Fibroblast of lung (primary cell): ENCODE data around the gene C1QL2. TPM values are rescaled to one million over a fixed set of nuclear protein-coding genes. Genes with fewer than 3 reads are reported as not detected.

Source experiments
- DNase-seq, 2 donors: peaks; one replicate each; pipeline versions ENCODE4 v3.0.0 to v3.0.0-alpha.2; 2010; ENCODE audit warnings: low read depth in 2 of 2
- H2AFZ ChIP-seq: 2 replicates; pipeline ENCODE4 v1.5.1; 2012; ENCODE audit warnings: low read length, control low read depth, inconsistent platforms
- H3K27ac ChIP-seq: 2 replicates; pipeline ENCODE4 v1.5.1; 2011; ENCODE audit warnings: low read length, control low read depth; ENCODE audit not compliant: insufficient read depth
- H3K27me3 ChIP-seq: 2 replicates; pipeline ENCODE4 v1.5.1; 2011; ENCODE audit warnings: mild to moderate bottlenecking, low read length; ENCODE audit not compliant: control insufficient read depth, insufficient read depth
- H3K36me3 ChIP-seq: 2 replicates; pipeline ENCODE4 v1.5.1; 2011; ENCODE audit warnings: low read length; ENCODE audit not compliant: control insufficient read depth, insufficient read depth
- H3K4me1 ChIP-seq: 2 replicates; pipeline ENCODE4 v1.5.1; 2011; ENCODE audit warnings: low read length; ENCODE audit not compliant: control insufficient read depth, insufficient read depth; ENCODE audit errors: extremely low read depth
- H3K4me2 ChIP-seq: 2 replicates; pipeline ENCODE4 v1.5.1; 2011; ENCODE audit warnings: low read length, control low read depth; ENCODE audit not compliant: insufficient read depth; ENCODE audit errors: extremely low read depth
- H3K4me3 ChIP-seq, 4 experiments: fragments of 200-600 bp in 1 of 4; sonication (generic) in 1 of 4; replicated peaks in 1 of 4; 2 replicates each; pipeline ENCODE4 v1.5.1; 2011 to 2016; ENCODE audit warnings: low read length in 4 of 4, low read depth in 3 of 4, mild to moderate bottlenecking in 3 of 4, control low read depth in 2 of 4, inconsistent platforms in 1 of 4, mixed read lengths in 1 of 4; ENCODE audit not compliant: insufficient read depth in 1 of 4; ENCODE audit errors: control extremely low read depth in 1 of 4
- H3K79me2 ChIP-seq: 2 replicates; pipeline ENCODE4 v1.5.1; 2012; ENCODE audit warnings: mild to moderate bottlenecking, low read length, inconsistent platforms; ENCODE audit not compliant: control insufficient read depth, insufficient read depth
- H3K9ac ChIP-seq: 2 replicates; pipeline ENCODE4 v1.5.1; 2011; ENCODE audit warnings: mild to moderate bottlenecking, low read length, control low read depth; ENCODE audit not compliant: insufficient read depth
- H3K9me3 ChIP-seq: 2 replicates; pipeline ENCODE4 v1.5.1; 2012; ENCODE audit warnings: low read depth, low read length; ENCODE audit not compliant: control insufficient read depth, insufficient read depth
- H4K20me1 ChIP-seq: 2 replicates; pipeline ENCODE4 v1.5.1; 2011; ENCODE audit warnings: low read length; ENCODE audit not compliant: control insufficient read depth, insufficient read depth; ENCODE audit errors: extremely low read depth
- EZH2 ChIP-seq: IDR thresholded peaks from 2 replicates; pipeline ENCODE4 v1.5.1; 2012; ENCODE audit warnings: low read length, control low read depth, mild to moderate bottlenecking; ENCODE audit errors: missing control alignments
- polyA plus RNA-seq, 2 donors: library from polyadenylated mRNA; depleted of rRNA in 1 of 2; stranded (reverse) in 1 of 2; unstranded in 1 of 2; fragments of >200 nt; gene quantifications; 2 replicates each; pipeline ENCODE4 v1.2.1, GENCODE V29; 2011 to 2012; ENCODE audit warnings: missing spikeins in 1 of 2
- total RNA-seq: library from RNA; depleted of rRNA; stranded (reverse); fragments of >200 nt; gene quantifications from 2 replicates; pipeline ENCODE4 v1.2.1, GENCODE V29; 2014
- TF ChIP-seq, protein P1 (sequence below), 2 donors: IDR thresholded peaks in 1 of 2; conservative IDR thresholded peaks in 1 of 2; 1 replicate in 1 of 2; 2 replicates in 1 of 2; pipeline ENCODE4 v1.5.1; 2011 to 2012; ENCODE audit warnings: low read length in 2 of 2, control low read depth in 1 of 2, inconsistent platforms in 1 of 2, low read depth in 1 of 2, mild to moderate bottlenecking in 1 of 2

The C1QL2 gene
- total and polyA plus RNA-seq, 2 donors (not counting 1 experiment from before 2014, with no cell fraction given) = not detected

DNA sequence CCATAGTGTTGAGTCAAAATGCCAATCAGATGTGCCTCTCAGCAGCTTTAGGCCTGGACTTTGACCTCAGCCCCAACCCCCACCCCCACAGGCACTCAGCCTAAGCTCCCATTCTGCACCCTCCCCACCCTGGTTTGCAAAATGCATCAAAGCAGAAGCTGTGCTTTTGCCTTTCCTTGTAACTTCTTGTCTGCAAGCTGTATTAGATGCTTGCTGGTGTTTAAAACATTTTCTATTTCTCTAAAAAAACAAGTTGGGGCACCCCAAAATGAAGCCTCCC, 38.5 kb upstream of the C1QL2 start:
- Histone ChIP-seq H3K9ac (no peak overlapping the region), H3K27me3 (peaks cover 21% of the 10 kb centered on the region), H3K27ac (no peak overlapping the region), H3K36me3 (no peaks in the 10 kb centered on the region), H3K79me2 (no peaks in the 10 kb centered on the region), H3K4me2 (no peak overlapping the region), H3K4me3 (no peak overlapping the region), H3K9me3 (no peaks in the 10 kb centered on the region), H4K20me1 (no peaks in the 10 kb centered on the region), H2AFZ (no peak overlapping the region), H3K4me1 (no peaks in the 10 kb centered on the region)
- no peak for DNase-seq
- TF ChIP-seq, protein P1, sequence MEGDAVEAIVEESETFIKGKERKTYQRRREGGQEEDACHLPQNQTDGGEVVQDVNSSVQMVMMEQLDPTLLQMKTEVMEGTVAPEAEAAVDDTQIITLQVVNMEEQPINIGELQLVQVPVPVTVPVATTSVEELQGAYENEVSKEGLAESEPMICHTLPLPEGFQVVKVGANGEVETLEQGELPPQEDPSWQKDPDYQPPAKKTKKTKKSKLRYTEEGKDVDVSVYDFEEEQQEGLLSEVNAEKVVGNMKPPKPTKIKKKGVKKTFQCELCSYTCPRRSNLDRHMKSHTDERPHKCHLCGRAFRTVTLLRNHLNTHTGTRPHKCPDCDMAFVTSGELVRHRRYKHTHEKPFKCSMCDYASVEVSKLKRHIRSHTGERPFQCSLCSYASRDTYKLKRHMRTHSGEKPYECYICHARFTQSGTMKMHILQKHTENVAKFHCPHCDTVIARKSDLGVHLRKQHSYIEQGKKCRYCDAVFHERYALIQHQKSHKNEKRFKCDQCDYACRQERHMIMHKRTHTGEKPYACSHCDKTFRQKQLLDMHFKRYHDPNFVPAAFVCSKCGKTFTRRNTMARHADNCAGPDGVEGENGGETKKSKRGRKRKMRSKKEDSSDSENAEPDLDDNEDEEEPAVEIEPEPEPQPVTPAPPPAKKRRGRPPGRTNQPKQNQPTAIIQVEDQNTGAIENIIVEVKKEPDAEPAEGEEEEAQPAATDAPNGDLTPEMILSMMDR (conservative IDR thresholded peaks at IDR 0.05 in 1 of 2, IDR thresholded peaks at IDR 0.05 in 1 of 2; ENCODE audit: low read depth in 1 of 2, low read length in 2 of 2) = no peak
- TF ChIP-seq EZH2 = no peak

GRCh38 chr2:119196301-119197125, 38.0 kb upstream of the C1QL2 start:
- H3K4me2 ChIP-seq = no peak overlapping the region
- H4K20me1 ChIP-seq = no peaks in the 10 kb centered on the region
- H3K27me3 ChIP-seq = peaks cover 21% of the 10 kb centered on the region
- no peaks in the 10 kb centered on the region for H3K9me3 ChIP-seq
- H3K36me3 ChIP-seq = no peaks in the 10 kb centered on the region
- no peaks in the 10 kb centered on the region for H3K4me1 ChIP-seq
- no peak overlapping the region for H2AFZ ChIP-seq
- TF ChIP-seq, protein P1 (conservative IDR thresholded peaks at IDR 0.05 in 1 of 2, IDR thresholded peaks at IDR 0.05 in 1 of 2; ENCODE audit: low read depth in 1 of 2, low read length in 2 of 2) = no peak
- TF ChIP-seq EZH2 = no peak
- H3K9ac ChIP-seq = no peak overlapping the region
- no peak overlapping the region for H3K27ac ChIP-seq
- no peak for DNase-seq
- H3K4me3 ChIP-seq = no peak overlapping the region
- no peaks in the 10 kb centered on the region for H3K79me2 ChIP-seq

- H4K20me1 ChIP-seq = no peaks in the 10 kb centered on the region
- no peak for DNase-seq
- TF ChIP-seq, protein P1 (conservative IDR thresholded peaks at IDR 0.05 in 1 of 2, IDR thresholded peaks at IDR 0.05 in 1 of 2; ENCODE audit: low read depth in 1 of 2, low read length in 2 of 2) = no peak
- no peak for TF ChIP-seq EZH2
- no peak overlapping the region for H3K4me3 ChIP-seq
- no peaks in the 10 kb centered on the region for H3K36me3 ChIP-seq
- H3K9ac ChIP-seq = no peak overlapping the region
- no peak overlapping the region for H2AFZ ChIP-seq
- no peak overlapping the region for H3K4me2 ChIP-seq
- no peaks in the 10 kb centered on the region for H3K79me2 ChIP-seq
- no peaks in the 10 kb centered on the region for H3K4me1 ChIP-seq
- H3K27me3 ChIP-seq = peaks cover 21% of the 10 kb centered on the region
- no peaks in the 10 kb centered on the region for H3K9me3 ChIP-seq
- H3K27ac ChIP-seq = no peak overlapping the region
Measured at GRCh38 chr2:119195887-119196286, 37.3 kb upstream of the C1QL2 start.
